ENCODE data around the gene FEZF2.

The FEZF2 gene

DNA sequence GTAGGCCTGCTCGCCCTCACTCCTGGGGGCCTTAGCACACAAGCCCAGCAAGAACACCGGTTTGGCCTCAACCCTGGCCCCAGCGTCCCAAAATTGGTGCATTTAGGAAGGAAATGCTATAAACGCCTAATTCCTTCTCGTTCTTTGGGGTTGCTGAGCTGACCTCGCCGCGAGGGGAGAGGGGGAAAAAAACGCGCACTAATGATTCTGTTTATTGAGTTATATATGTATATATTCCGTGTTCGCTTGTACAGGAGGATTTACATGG, 3.9 kb downstream of the FEZF2 start:
- Histone ChIP-seq H3K27ac (ENCODE audit: low read depth, low read length) (no peak overlapping the region), H3F3A (ENCODE audit: control insufficient read depth, insufficient read depth) (no peaks in the 10 kb centered on the region), H3K4me1 (ENCODE audit: control insufficient read depth, low read length) (no peaks in the 10 kb centered on the region), H4K20me1 (ENCODE audit: control insufficient read depth, insufficient read depth, low read depth, low read length) (no peaks in the 10 kb centered on the region), H3K9me3 (ENCODE audit: control insufficient read depth, insufficient read depth, low read length) (no peaks in the 10 kb centered on the region; the same call in 1 of the 2 replicates), H3K9me2 (replicated peaks; ENCODE audit: control insufficient read depth, low read length) (no peaks in the 10 kb centered on the region), H3K4me3 (ENCODE audit: low read length) (no peak overlapping the region), H3K79me2 (ENCODE audit: control insufficient read depth, low read length) (no peaks in the 10 kb centered on the region), H3K36me3 (ENCODE audit: control insufficient read depth, low read length) (no peaks in the 10 kb centered on the region), H3K4me2 (ENCODE audit: low read length) (no peak overlapping the region), H3K27me3 (ENCODE audit: control insufficient read depth, low read length) (peaks cover 31% of the 10 kb centered on the region)
- TF ChIP-seq, protein P1, sequence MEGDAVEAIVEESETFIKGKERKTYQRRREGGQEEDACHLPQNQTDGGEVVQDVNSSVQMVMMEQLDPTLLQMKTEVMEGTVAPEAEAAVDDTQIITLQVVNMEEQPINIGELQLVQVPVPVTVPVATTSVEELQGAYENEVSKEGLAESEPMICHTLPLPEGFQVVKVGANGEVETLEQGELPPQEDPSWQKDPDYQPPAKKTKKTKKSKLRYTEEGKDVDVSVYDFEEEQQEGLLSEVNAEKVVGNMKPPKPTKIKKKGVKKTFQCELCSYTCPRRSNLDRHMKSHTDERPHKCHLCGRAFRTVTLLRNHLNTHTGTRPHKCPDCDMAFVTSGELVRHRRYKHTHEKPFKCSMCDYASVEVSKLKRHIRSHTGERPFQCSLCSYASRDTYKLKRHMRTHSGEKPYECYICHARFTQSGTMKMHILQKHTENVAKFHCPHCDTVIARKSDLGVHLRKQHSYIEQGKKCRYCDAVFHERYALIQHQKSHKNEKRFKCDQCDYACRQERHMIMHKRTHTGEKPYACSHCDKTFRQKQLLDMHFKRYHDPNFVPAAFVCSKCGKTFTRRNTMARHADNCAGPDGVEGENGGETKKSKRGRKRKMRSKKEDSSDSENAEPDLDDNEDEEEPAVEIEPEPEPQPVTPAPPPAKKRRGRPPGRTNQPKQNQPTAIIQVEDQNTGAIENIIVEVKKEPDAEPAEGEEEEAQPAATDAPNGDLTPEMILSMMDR (IDR thresholded peaks at IDR 0.05; ENCODE audit: low read depth, low read length, poor library complexity, severe bottlenecking): no peak
- no peak for TF ChIP-seq EZH2phosphoT487 (IDR thresholded peaks at IDR 0.05; ENCODE audit: borderline replicate concordance, low read length)

DNA sequence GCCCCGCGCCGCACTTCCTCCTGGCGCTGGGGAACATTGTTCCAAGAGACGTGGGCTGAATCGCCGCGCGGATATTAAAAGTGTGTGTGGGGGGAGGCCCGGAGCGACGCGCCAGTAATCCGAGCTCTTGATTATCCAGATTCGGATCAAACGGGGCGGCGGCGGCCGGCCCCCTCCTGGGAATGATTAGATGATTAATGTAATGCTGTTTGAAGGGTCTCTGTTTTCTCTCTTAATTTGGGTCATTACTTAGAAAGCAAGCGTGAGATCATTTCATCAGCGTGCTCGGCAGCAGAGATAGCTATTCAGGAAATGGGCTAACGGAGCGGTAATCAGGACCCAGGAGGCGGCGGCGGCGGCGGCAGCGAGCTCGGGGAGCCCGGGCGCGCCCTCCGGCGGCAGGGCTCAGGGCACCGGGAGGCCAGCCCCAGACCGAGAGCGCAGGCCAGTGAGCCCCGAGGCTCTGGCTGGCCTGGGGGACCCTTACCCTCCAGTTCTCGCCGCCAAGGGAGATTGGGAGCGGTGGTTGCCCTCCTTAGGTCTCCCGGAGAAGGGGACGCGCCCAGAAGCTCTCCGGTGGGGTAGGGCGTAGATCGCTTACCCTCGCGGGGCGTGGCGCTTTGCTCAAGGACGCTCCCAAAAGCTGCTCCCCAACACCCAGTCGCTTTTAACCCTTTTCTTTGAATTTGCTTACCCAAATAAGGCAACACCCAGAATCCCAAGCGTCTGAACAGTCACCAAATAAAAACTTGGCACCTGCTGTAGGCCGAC, 4.5 kb downstream of the FEZF2 start:
- H3K79me2 ChIP-seq (ENCODE audit: control insufficient read depth, low read length): no peaks in the 10 kb centered on the region
- H3K27me3 ChIP-seq (ENCODE audit: control insufficient read depth, low read length): peaks cover 35% of the 10 kb centered on the region
- no peaks in the 10 kb centered on the region for H3K9me2 ChIP-seq (replicated peaks; ENCODE audit: control insufficient read depth, low read length)
- no peak overlapping the region for H3K4me2 ChIP-seq (ENCODE audit: low read length)
- H3K27ac ChIP-seq (ENCODE audit: low read depth, low read length): no peak overlapping the region
- no peaks in the 10 kb centered on the region for H3K36me3 ChIP-seq (ENCODE audit: control insufficient read depth, low read length)
- H3K9me3 ChIP-seq (ENCODE audit: control insufficient read depth, insufficient read depth, low read length): no peaks in the 10 kb centered on the region; the same call in 1 of the 2 replicates
- no peaks in the 10 kb centered on the region for H4K20me1 ChIP-seq (ENCODE audit: control insufficient read depth, insufficient read depth, low read depth, low read length)
- H3K4me1 ChIP-seq (ENCODE audit: control insufficient read depth, low read length): no peaks in the 10 kb centered on the region
- H3F3A ChIP-seq (ENCODE audit: control insufficient read depth, insufficient read depth): no peaks in the 10 kb centered on the region
- no peak for TF ChIP-seq EZH2phosphoT487 (IDR thresholded peaks at IDR 0.05; ENCODE audit: borderline replicate concordance, low read length)
- TF ChIP-seq, protein P1 (IDR thresholded peaks at IDR 0.05; ENCODE audit: low read depth, low read length, poor library complexity, severe bottlenecking): no peak
- no peak overlapping the region for H3K4me3 ChIP-seq (ENCODE audit: low read length)

DNA sequence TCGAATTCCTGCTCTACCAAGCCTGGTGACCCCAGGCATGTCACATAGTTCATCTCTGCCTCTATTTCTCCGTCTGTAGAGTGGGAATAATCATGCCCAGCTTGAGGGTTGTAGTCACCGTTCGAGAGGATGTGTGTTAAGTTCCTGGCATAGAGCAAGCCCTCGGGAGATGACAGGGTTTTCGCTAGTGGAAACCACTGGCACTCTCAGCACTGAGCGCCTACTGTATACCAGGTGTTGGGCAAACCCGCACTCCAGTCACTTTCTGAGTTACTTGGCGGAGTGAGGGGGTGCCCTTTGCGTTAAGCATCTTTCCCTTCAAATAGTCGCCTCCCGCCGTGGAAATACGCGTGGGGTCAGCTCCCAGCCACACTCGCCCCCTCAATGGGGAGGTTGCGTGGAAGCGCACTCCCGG, 5.1 kb downstream of the FEZF2 start:
- Histone ChIP-seq H3K79me2 (ENCODE audit: control insufficient read depth, low read length) (no peaks in the 10 kb centered on the region), H4K20me1 (ENCODE audit: control insufficient read depth, insufficient read depth, low read depth, low read length) (no peaks in the 10 kb centered on the region), H3K9me2 (replicated peaks; ENCODE audit: control insufficient read depth, low read length) (no peaks in the 10 kb centered on the region), H3K27me3 (ENCODE audit: control insufficient read depth, low read length) (peaks cover 35% of the 10 kb centered on the region), H3K27ac (ENCODE audit: low read depth, low read length) (no peak overlapping the region), H3K4me2 (ENCODE audit: low read length) (no peak overlapping the region), H3F3A (ENCODE audit: control insufficient read depth, insufficient read depth) (no peaks in the 10 kb centered on the region), H3K9me3 (ENCODE audit: control insufficient read depth, insufficient read depth, low read length) (no peaks in the 10 kb centered on the region; the same call in 1 of the 2 replicates), H3K4me3 (ENCODE audit: low read length) (no peak overlapping the region), H3K4me1 (ENCODE audit: control insufficient read depth, low read length) (no peaks in the 10 kb centered on the region), H3K36me3 (ENCODE audit: control insufficient read depth, low read length) (no peaks in the 10 kb centered on the region)
- TF ChIP-seq, protein P1 (IDR thresholded peaks at IDR 0.05; ENCODE audit: low read depth, low read length, poor library complexity, severe bottlenecking): no peak
- TF ChIP-seq EZH2phosphoT487 (IDR thresholded peaks at IDR 0.05; ENCODE audit: borderline replicate concordance, low read length): no peak
